Astrocyte (in vitro differentiated cells and primary cell): ENCODE results near the gene TOGARAM2. TPM values are rescaled to one million over a fixed set of nuclear protein-coding genes. Genes with fewer than 3 reads are reported as not detected.

Experiments
- DNase-seq: peaks from one replicate; pipeline ENCODE4 v3.0.0-alpha.2; 2010; ENCODE audit warnings: low read depth
- FAIRE-seq: peaks from 2 replicates; lab custom pipeline; 2011; peaks lifted over from hg19 to GRCh38; lab: Jason Lieb, UNC
- H2AFZ ChIP-seq: 2 replicates; pipeline ENCODE4 v1.6.0; 2012; ENCODE audit warnings: low read depth, low read length, inconsistent platforms
- H3K27ac ChIP-seq: 2 replicates; pipeline ENCODE4 v1.5.1; 2011; ENCODE audit warnings: low read depth, low read length, inconsistent platforms
- H3K27me3 ChIP-seq: 2 replicates; pipeline ENCODE4 v1.6.0; 2011; ENCODE audit warnings: low read length, inconsistent platforms; ENCODE audit not compliant: insufficient read depth
- H3K36me3 ChIP-seq: 2 replicates; pipeline ENCODE4 v1.5.1; 2011; ENCODE audit warnings: low read length, inconsistent platforms; ENCODE audit not compliant: insufficient read depth
- H3K4me1 ChIP-seq: 2 replicates; pipeline ENCODE4 v1.5.1; 2011; ENCODE audit warnings: low read length, inconsistent platforms; ENCODE audit not compliant: insufficient read depth
- H3K4me2 ChIP-seq: 2 replicates; pipeline ENCODE4 v1.6.0; 2012; ENCODE audit warnings: low read length, inconsistent platforms
- H3K4me3 ChIP-seq: 2 replicates; pipeline ENCODE4 v1.5.1; 2011; ENCODE audit warnings: low read depth, mild to moderate bottlenecking, low read length, inconsistent platforms; ENCODE audit not compliant: insufficient read depth
- H3K79me2 ChIP-seq: 2 replicates; pipeline ENCODE4 v1.6.0; 2012; ENCODE audit warnings: mild to moderate bottlenecking, low read length, inconsistent platforms; ENCODE audit not compliant: insufficient read depth
- H3K9ac ChIP-seq: 2 replicates; pipeline ENCODE4 v1.6.0; 2012; ENCODE audit warnings: mild to moderate bottlenecking, low read length, inconsistent platforms
- H3K9me3 ChIP-seq: 2 replicates; pipeline ENCODE4 v1.5.1; 2012; ENCODE audit warnings: low read depth, mild to moderate bottlenecking, low read length, inconsistent platforms; ENCODE audit not compliant: insufficient read depth
- H4K20me1 ChIP-seq: 2 replicates; pipeline ENCODE4 v1.6.0; 2012; ENCODE audit warnings: low read length, inconsistent platforms; ENCODE audit not compliant: insufficient read depth
- H3K27ac Mint-ChIP-seq: one replicate; pipeline ENCODE4 v1.8.0; 2021; ENCODE audit warnings: mild to moderate bottlenecking, mixed read lengths; ENCODE audit not compliant: unreplicated experiment
- H3K27me3 Mint-ChIP-seq: one replicate; pipeline ENCODE4 v1.8.0; 2021; ENCODE audit warnings: low read depth, mixed read lengths; ENCODE audit not compliant: unreplicated experiment
- H3K36me3 Mint-ChIP-seq: one replicate; pipeline ENCODE4 v1.8.0; 2021; ENCODE audit warnings: low read depth, mixed read lengths; ENCODE audit not compliant: unreplicated experiment
- H3K4me1 Mint-ChIP-seq: one replicate; pipeline ENCODE4 v1.8.0; 2021; ENCODE audit warnings: low read depth, mixed read lengths; ENCODE audit not compliant: unreplicated experiment
- H3K4me3 Mint-ChIP-seq: one replicate; pipeline ENCODE4 v1.8.0; 2021; ENCODE audit warnings: mild to moderate bottlenecking, moderate library complexity, mixed read lengths; ENCODE audit not compliant: unreplicated experiment
- H3K9me3 Mint-ChIP-seq: one replicate; pipeline ENCODE4 v1.8.0; 2021; ENCODE audit warnings: mild to moderate bottlenecking, mixed read lengths; ENCODE audit not compliant: unreplicated experiment
- EZH2 ChIP-seq: IDR thresholded peaks from 2 replicates; pipeline ENCODE4 v1.6.1; 2012; ENCODE audit warnings: mild to moderate bottlenecking, low read length, inconsistent platforms; ENCODE audit not compliant: insufficient read depth
- total RNA-seq: library from RNA; stranded (reverse); gene quantifications from 2 replicates; pipeline ENCODE4 v1.2.1, GENCODE V29; 2021
- TF ChIP-seq, protein P1 (sequence below): IDR thresholded peaks from 2 replicates; pipeline ENCODE4 v1.5.1; 2011; ENCODE audit warnings: low read depth, mild to moderate bottlenecking, inconsistent platforms, low read length, moderate library complexity; ENCODE audit not compliant: insufficient read depth

The TOGARAM2 gene
- total RNA-seq, 1 donor from 2014 or later: 0.73 TPM

DNA sequence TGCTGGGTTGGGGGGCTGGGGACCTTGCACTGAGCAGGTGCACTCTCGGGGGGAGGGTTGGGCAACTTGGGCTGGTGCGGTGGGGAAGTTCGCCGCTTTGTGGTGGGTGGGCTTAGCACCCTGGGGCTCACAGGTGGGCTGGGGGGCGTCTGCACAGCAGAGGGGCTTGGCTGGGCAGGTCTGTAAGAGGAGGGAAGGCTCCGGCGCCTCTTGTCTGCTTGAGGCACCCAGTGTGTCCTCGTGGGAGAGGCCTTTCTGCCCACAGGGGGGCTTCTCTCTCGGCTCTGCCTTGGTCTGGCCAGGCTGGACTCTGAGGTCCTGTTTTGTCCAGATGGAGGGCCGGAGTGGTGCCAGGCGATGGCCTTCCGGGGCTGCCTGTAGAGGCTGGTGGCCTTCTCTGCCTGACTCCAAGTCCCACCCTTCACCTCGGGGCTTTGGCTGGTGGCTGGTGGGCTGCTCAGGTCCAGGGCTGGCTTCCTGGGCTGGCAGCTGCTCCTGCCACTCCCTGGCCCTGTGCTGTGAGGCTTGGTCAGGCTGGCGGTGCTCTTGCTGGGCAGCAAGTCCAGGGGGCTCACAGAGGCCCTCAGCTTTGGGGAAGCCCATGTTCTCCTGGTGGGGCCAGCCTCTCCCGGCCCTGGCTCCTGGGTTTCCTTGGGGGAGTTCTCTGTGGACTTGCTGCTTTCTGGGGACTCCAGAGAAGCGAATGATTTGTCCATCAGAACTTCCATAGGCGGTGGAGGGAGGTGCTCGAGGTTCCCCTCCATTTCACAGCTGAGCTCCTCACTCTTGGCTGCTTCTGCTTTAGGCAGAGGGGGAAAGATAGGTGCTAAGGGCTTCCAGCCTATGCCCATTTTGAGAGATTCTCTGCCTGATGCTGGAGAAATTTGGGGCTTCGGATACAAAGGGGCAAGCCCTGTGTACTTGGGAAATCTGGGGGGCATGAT is 90.2 kb downstream of the TOGARAM2 start:
- Histone ChIP-seq H2AFZ (no peak overlapping the region), H3K4me3 (no peak overlapping the region), H3K27me3 (peaks cover 3% of the 10 kb centered on the region), H3K9ac (no peak overlapping the region), H3K79me2 (no peaks in the 10 kb centered on the region), H3K27ac (no peak overlapping the region), H3K36me3 (no peaks in the 10 kb centered on the region), H3K4me1 (no peaks in the 10 kb centered on the region), H4K20me1 (no peaks in the 10 kb centered on the region), H3K4me2 (no peak overlapping the region), H3K9me3 (no peaks in the 10 kb centered on the region)
- Mint-ChIP-seq H3K4me3 (no peak overlapping the region), H3K4me1 (no peaks in the 10 kb centered on the region), H3K27ac (no peak overlapping the region), H3K27me3 (peaks cover 35% of the 10 kb centered on the region), H3K36me3 (no peaks in the 10 kb centered on the region), H3K9me3 (peaks cover 1% of the 10 kb centered on the region)
- DNase-seq (no peak), FAIRE-seq (no peak)
- TF ChIP-seq EZH2: no peak
- TF ChIP-seq, protein P1, sequence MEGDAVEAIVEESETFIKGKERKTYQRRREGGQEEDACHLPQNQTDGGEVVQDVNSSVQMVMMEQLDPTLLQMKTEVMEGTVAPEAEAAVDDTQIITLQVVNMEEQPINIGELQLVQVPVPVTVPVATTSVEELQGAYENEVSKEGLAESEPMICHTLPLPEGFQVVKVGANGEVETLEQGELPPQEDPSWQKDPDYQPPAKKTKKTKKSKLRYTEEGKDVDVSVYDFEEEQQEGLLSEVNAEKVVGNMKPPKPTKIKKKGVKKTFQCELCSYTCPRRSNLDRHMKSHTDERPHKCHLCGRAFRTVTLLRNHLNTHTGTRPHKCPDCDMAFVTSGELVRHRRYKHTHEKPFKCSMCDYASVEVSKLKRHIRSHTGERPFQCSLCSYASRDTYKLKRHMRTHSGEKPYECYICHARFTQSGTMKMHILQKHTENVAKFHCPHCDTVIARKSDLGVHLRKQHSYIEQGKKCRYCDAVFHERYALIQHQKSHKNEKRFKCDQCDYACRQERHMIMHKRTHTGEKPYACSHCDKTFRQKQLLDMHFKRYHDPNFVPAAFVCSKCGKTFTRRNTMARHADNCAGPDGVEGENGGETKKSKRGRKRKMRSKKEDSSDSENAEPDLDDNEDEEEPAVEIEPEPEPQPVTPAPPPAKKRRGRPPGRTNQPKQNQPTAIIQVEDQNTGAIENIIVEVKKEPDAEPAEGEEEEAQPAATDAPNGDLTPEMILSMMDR: no peak

DNA sequence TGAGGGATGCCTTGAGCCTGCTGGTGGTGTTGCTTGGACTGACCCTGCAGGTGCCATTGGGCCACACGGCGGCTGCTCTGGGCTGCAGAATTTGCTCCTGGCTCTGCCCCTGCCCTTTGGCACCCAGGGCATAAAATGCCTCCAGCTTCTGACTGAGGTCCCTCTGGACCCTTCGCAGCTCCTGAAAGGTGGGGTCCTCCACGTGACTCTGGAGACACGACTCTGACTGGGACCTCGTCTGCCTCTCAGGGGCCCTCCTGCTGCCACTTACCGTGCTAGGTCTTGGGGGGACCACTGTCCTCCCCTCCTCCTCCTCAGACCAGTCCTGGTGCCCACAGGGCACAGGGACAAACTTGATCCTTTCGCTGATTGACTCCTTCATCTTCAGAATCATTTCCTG is 91.2 kb downstream of the TOGARAM2 start:
- Histone ChIP-seq H2AFZ (no peak overlapping the region), H3K36me3 (no peaks in the 10 kb centered on the region), H3K27me3 (peaks cover 3% of the 10 kb centered on the region), H3K79me2 (no peaks in the 10 kb centered on the region), H4K20me1 (no peaks in the 10 kb centered on the region), H3K4me3 (no peak overlapping the region), H3K4me2 (no peak overlapping the region), H3K9ac (no peak overlapping the region), H3K4me1 (no peaks in the 10 kb centered on the region), H3K27ac (no peak overlapping the region), H3K9me3 (no peaks in the 10 kb centered on the region)
- no peak for TF ChIP-seq EZH2
- TF ChIP-seq, protein P1: no peak
- Mint-ChIP-seq H3K4me3 (no peak overlapping the region), H3K27ac (no peak overlapping the region), H3K9me3 (peaks cover 1% of the 10 kb centered on the region), H3K36me3 (no peaks in the 10 kb centered on the region), H3K27me3 (peaks cover 30% of the 10 kb centered on the region), H3K4me1 (no peaks in the 10 kb centered on the region)
- no peak for FAIRE-seq
- DNase-seq: no peak
